Activated CD8-positive, alpha-beta T cell treated with anti-CD3 and anti-CD28 coated beads for 36 hours (primary cell): ENCODE measurements around the gene RECK. TPM values are rescaled to one million over a fixed set of nuclear protein-coding genes. Genes with fewer than 3 reads are reported as not detected.

Experiments
- ATAC-seq: fragments of 200-7000 bp; cut with Tn5 transposase; one replicate; pipeline ENCODE4 v1.10.0; 2021; ENCODE audit warnings: mild to moderate bottlenecking, moderate library complexity
- CTCF ChIA-PET: fragments of 350-600 bp; sonication (Branson Sonifier 250); formaldehyde crosslinking; loops from one replicate; lab custom pipeline; 2021; ENCODE audit warnings: antibody characterized with exemption; lab: Charles Lee
- POLR2A ChIA-PET: fragments of 350-600 bp; sonication (Branson Sonifier 250); formaldehyde crosslinking; loops from one replicate; lab custom pipeline; 2021; ENCODE audit warnings: antibody characterized with exemption; lab: Charles Lee
- DNase-seq: peaks from one replicate; pipeline ENCODE4 v3.0.0-alpha.2; 2020
- H3K27ac Mint-ChIP-seq: one replicate; pipeline ENCODE4 v1.8.0; 2021; ENCODE audit warnings: mild to moderate bottlenecking, mixed read lengths
- H3K27me3 Mint-ChIP-seq: one replicate; pipeline ENCODE4 v1.8.0; 2021; ENCODE audit warnings: mixed read lengths
- H3K36me3 Mint-ChIP-seq: one replicate; pipeline ENCODE4 v1.8.0; 2021; ENCODE audit warnings: low read depth, mixed read lengths
- H3K4me1 Mint-ChIP-seq: one replicate; pipeline ENCODE4 v1.8.0; 2021; ENCODE audit warnings: low read depth, mixed read lengths
- H3K4me3 Mint-ChIP-seq: one replicate; pipeline ENCODE4 v1.8.0; 2021; ENCODE audit warnings: mild to moderate bottlenecking, moderate library complexity, mixed read lengths
- H3K9me3 Mint-ChIP-seq: one replicate; pipeline ENCODE4 v1.8.0; 2021; ENCODE audit warnings: mixed read lengths
- CTCF ChIP-seq: fragments of 200-600 bp; IDR thresholded peaks from one replicate; pipeline ENCODE4 v1.8.0; 2022; ENCODE audit warnings: antibody characterized with exemption, mild to moderate bottlenecking
- intact Hi-C: fragments of 100-400 bp; cut with micrococcal nuclease; formaldehyde crosslinking; loops from one replicate; pipeline ENCODE4 v1.10.0; 2022
- total RNA-seq, 2 experiments: library from RNA; stranded (reverse); gene quantifications; one replicate each; pipeline ENCODE4 v1.2.3, GENCODE V29; 2021

RECK gene
- total RNA-seq, 2 experiments from 2014 or later, result 5.3 to 6.5 TPM

DNA sequence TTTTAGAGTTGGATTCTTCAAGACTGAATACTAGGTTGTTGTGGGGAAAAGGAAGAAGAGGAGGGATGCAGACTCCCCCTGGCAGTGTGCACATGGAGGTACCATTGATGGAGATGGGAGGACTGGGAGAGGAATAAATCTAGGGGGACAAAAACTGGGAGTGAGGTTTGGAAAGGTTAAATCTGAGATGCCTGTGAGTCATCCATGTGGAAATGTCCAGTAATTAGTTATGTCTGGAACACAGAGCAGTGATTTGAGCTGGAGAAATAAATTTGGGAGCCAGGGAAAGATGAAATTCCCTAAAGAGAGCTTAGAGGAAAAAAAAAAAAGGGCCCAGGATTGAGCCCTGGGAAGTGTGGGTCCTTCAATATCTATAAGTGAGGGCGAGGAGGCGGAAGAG is 124.5 kb downstream of the RECK start:
- ATAC-seq (no peak), DNase-seq (no peak)
- peaks cover 8% of the 10 kb centered on the region for H3K4me1 Mint-ChIP-seq
- no peak for TF ChIP-seq CTCF
- H3K27ac Mint-ChIP-seq, result no peak overlapping the region
- no peaks in the 10 kb centered on the region for H3K9me3 Mint-ChIP-seq
- ChIA-PET CTCF (interaction anchor here (10.1 kb wide), 1 partner anchor 59 kb away, joined by 330 read pairs; no protein-coding TSS in a partner anchor), POLR2A (no interaction called here)
- no peak overlapping the region for H3K4me3 Mint-ChIP-seq
- H3K36me3 Mint-ChIP-seq, result peaks cover 10% of the 10 kb centered on the region
- no peaks in the 10 kb centered on the region for H3K27me3 Mint-ChIP-seq
- intact Hi-C loops, result no loop called here

GRCh38 chr9:36162211-36162738 is 125.6 kb downstream of the RECK start:
- CTCF ChIA-PET, result interaction anchor here (2.8 to 10.1 kb wide), 3 partner anchors 28 to 60 kb away, joined by 10 to 330 read pairs (median 71); partner anchors contain the start of gene CLTA
- Mint-ChIP-seq H3K9me3 (no peaks in the 10 kb centered on the region), H3K27ac (no peak overlapping the region), H3K36me3 (peaks cover 5% of the 10 kb centered on the region), H3K27me3 (no peaks in the 10 kb centered on the region), H3K4me1 (peaks cover 11% of the 10 kb centered on the region), H3K4me3 (no peak overlapping the region)
- intact Hi-C loops, result no loop called here
- ATAC-seq, result no peak
- DNase-seq, result no peak
- no peak for TF ChIP-seq CTCF
- POLR2A ChIA-PET, result interaction anchor here (0.9 kb wide), 1 partner anchor 11 kb away, joined by 3 read pairs; no protein-coding TSS in a partner anchor

DNA sequence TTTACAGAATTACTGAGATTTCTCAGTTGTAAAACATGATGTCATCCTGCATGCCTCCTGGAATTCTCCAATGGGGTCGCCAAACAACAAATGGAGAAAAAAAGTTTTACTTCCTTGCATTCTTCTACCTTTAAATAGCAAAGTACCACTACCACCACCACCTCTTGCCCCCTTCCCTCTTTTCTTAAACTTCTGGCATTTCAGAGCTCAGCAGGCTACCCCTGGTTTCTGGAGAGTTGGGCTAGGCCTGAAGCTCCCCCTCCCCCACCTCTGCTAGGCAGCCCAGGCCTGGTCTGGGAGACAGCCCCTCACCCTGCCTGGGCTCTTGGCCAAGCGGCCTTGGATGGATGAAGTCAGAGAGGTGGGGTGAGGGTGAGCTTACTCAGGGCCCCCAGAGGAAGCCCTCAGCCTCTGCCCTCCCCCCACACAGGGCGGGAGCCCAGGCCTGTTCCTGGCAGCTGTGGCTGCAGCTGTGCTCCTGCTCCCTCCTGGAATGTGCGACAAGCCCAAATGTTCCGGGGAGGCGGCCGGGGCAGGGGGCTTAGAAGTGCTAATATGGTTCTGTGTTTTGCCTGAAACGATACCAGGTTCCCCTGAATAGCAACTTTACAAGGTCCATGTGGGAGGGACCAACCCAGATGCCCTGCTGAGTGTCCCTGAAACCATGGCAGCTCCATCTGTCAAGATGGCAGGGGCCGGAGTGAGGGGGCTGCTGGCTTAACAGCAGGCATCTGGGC is 126.5 kb downstream of the RECK start:
- Mint-ChIP-seq H3K9me3 (no peaks in the 10 kb centered on the region), H3K36me3 (peaks cover 3% of the 10 kb centered on the region), H3K4me3 (no peak overlapping the region), H3K27ac (no peak overlapping the region), H3K4me1 (peaks cover 8% of the 10 kb centered on the region), H3K27me3 (no peaks in the 10 kb centered on the region)
- intact Hi-C loops, result no loop called here
- no peak for TF ChIP-seq CTCF
- no peak for DNase-seq
- ATAC-seq, result no peak
- POLR2A ChIA-PET, result interaction anchor here (0.9 to 1.6 kb wide), 3 partner anchors 12 to 53 kb away, joined by 3 to 4 read pairs (median 3); no protein-coding TSS in a partner anchor
- CTCF ChIA-PET, result interaction anchor here (0.8 to 10.1 kb wide), 8 partner anchors 8 to 155 kb away, joined by 3 to 330 read pairs (median 8); partner anchors contain the start of genes CLTA and GLIPR2

- Mint-ChIP-seq H3K4me3 (no peak overlapping the region), H3K27ac (no peak overlapping the region), H3K9me3 (no peaks in the 10 kb centered on the region), H3K4me1 (peaks cover 6% of the 10 kb centered on the region), H3K36me3 (no peaks in the 10 kb centered on the region), H3K27me3 (no peaks in the 10 kb centered on the region)
- no peak for TF ChIP-seq CTCF
- intact Hi-C loops, result no loop called here
- DNase-seq (no peak), ATAC-seq (no peak)
- CTCF ChIA-PET, result interaction anchor here (0.8 to 10.1 kb wide), 9 partner anchors 9 to 155 kb away, joined by 3 to 330 read pairs (median 6); partner anchors contain the start of genes CLTA and GLIPR2
- POLR2A ChIA-PET, result interaction anchor here (1.1 to 1.6 kb wide), 3 partner anchors 28 to 62 kb away, joined by 3 to 4 read pairs (median 4); no protein-coding TSS in a partner anchor
Measured at GRCh38 chr9:36163786-36164170, 127.1 kb downstream of the RECK start.
